ENCODE results near the gene VIPR2. TPM values are rescaled to one million over a fixed set of nuclear protein-coding genes. Genes with fewer than 3 reads are reported as not detected.
A peak's percentile ranks its signal among the peaks of the same experiment; 100 is the strongest.

The VIPR2 gene
- total and polyA plus RNA-seq, 2 donors from 2014 or later: 0.91 to 1.3 TPM

GRCh38 chr7:159097661-159098423 lies 46.8 kb downstream of the VIPR2 start:
- intact Hi-C loops (cut with DNase I): no loop called here

GRCh38 chr7:159096736-159097581 lies 47.7 kb downstream of the VIPR2 start:
- Histone ChIP-seq H3K9ac (ENCODE audit: low read length in 3 of 3) (no peak overlapping the region), H3K27ac (ENCODE audit: low read depth in 2 of 2, low read length in 2 of 2) (no peak overlapping the region), H3K4me1 (ENCODE audit: control insufficient read depth in 2 of 3, insufficient read depth in 2 of 3, low read depth in 1 of 3, low read length in 3 of 3) (peaks cover 0 to 3% (median 0%) of the 10 kb centered on the region in 3 donors), H3K36me3 (ENCODE audit: control insufficient read depth in 2 of 3, insufficient read depth in 3 of 3, low read length in 3 of 3) (no peaks in the 10 kb centered on the region), H3K27me3 (ENCODE audit: control insufficient read depth, insufficient read depth, low read length) (no peaks in the 10 kb centered on the region), H3K4me3 (ENCODE audit: low read length in 3 of 3) (no peak overlapping the region), H3K9me3 (ENCODE audit: control insufficient read depth in 2 of 3, insufficient read depth in 1 of 3, low read length in 3 of 3) (no peaks in the 10 kb centered on the region)
- no peak for TF ChIP-seq CTCF (IDR thresholded peaks at IDR 0.05; ENCODE audit: borderline replicate concordance, extremely low read depth, insufficient read depth)
- intact Hi-C loops (cut with DNase I): no loop called here
- DNase-seq (peak in 1 of 5 donors; percentile 15), FAIRE-seq (no peak)

More at GRCh38 chr7:159097661-159098423, 46.8 kb downstream of the VIPR2 start:
- Histone ChIP-seq H3K9me3 (ENCODE audit: control insufficient read depth in 2 of 3, insufficient read depth in 1 of 3, low read length in 3 of 3) (no peaks in the 10 kb centered on the region), H3K27ac (ENCODE audit: low read depth in 2 of 2, low read length in 2 of 2) (no peak overlapping the region), H3K4me3 (ENCODE audit: low read length in 3 of 3) (no peak overlapping the region), H3K4me1 (ENCODE audit: control insufficient read depth in 2 of 3, insufficient read depth in 2 of 3, low read depth in 1 of 3, low read length in 3 of 3) (peaks cover 0 to 3% (median 0%) of the 10 kb centered on the region in 3 donors), H3K9ac (ENCODE audit: low read length in 3 of 3) (no peak overlapping the region), H3K27me3 (ENCODE audit: control insufficient read depth, insufficient read depth, low read length) (no peaks in the 10 kb centered on the region), H3K36me3 (ENCODE audit: control insufficient read depth in 2 of 3, insufficient read depth in 3 of 3, low read length in 3 of 3) (no peaks in the 10 kb centered on the region)
- FAIRE-seq (no peak), DNase-seq (peak in 2 of 5 donors; percentile 20 to 52)
- TF ChIP-seq CTCF (IDR thresholded peaks at IDR 0.05; ENCODE audit: borderline replicate concordance, extremely low read depth, insufficient read depth): no peak

GRCh38 chr7:159095979-159096411 lies 48.7 kb downstream of the VIPR2 start:
- Histone ChIP-seq H3K36me3 (ENCODE audit: control insufficient read depth in 2 of 3, insufficient read depth in 3 of 3, low read length in 3 of 3) (no peaks in the 10 kb centered on the region), H3K9me3 (ENCODE audit: control insufficient read depth in 2 of 3, insufficient read depth in 1 of 3, low read length in 3 of 3) (no peaks in the 10 kb centered on the region), H3K27ac (ENCODE audit: low read depth in 2 of 2, low read length in 2 of 2) (no peak overlapping the region), H3K4me1 (ENCODE audit: control insufficient read depth in 2 of 3, insufficient read depth in 2 of 3, low read depth in 1 of 3, low read length in 3 of 3) (peaks cover 0 to 3% (median 0%) of the 10 kb centered on the region in 3 donors), H3K4me3 (ENCODE audit: low read length in 3 of 3) (no peak overlapping the region), H3K9ac (ENCODE audit: low read length in 3 of 3) (no peak overlapping the region), H3K27me3 (ENCODE audit: control insufficient read depth, insufficient read depth, low read length) (no peaks in the 10 kb centered on the region)
- FAIRE-seq (no peak), DNase-seq (peak in 1 of 5 donors; percentile 19)
- intact Hi-C loops (cut with DNase I): no loop called here
- no peak for TF ChIP-seq CTCF (IDR thresholded peaks at IDR 0.05; ENCODE audit: borderline replicate concordance, extremely low read depth, insufficient read depth)

Data from kidney (tissue), 14 donors.